NCI-H460 (cell line): Measurements from ENCODE around the gene SPATA16. TPM values are rescaled to one million over a fixed set of nuclear protein-coding genes. Genes with fewer than 3 reads are reported as not detected.

Experiments
- DNase-seq: peaks from one replicate; pipeline ENCODE4 v3.0.0-alpha.2; 2016; ENCODE audit warnings: low read depth; ENCODE audit errors: extremely low read depth
- total RNA-seq: library from RNA; depleted of rRNA; stranded (reverse); fragments of >200 nt; shearing (Covaris generic); gene quantifications from 2 replicates; pipeline ENCODE4 v1.2.3, GENCODE V29; 2014

The SPATA16 gene
- total RNA-seq, 1 experiment from 2014 or later = not detected

DNA sequence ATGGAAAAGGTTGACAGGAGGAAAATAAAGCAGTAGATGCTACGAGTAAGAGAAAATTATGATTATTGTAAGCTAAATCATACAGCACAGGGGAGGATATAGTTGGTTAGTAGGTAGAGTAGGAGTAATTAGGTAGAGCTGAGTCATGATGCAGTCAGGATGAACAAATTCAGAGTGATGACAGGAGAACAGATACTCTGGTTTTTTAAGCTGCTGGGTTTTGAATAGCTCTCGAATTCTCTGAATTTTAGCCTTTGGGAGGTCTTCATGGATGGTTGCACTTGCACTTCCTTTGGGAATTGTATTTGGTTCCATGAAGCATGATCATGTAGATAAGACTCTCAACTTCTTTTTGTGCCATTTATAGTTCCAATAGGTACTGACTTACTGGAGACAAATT lies 294.3 kb downstream of the SPATA16 start:
- no peak for DNase-seq

DNA sequence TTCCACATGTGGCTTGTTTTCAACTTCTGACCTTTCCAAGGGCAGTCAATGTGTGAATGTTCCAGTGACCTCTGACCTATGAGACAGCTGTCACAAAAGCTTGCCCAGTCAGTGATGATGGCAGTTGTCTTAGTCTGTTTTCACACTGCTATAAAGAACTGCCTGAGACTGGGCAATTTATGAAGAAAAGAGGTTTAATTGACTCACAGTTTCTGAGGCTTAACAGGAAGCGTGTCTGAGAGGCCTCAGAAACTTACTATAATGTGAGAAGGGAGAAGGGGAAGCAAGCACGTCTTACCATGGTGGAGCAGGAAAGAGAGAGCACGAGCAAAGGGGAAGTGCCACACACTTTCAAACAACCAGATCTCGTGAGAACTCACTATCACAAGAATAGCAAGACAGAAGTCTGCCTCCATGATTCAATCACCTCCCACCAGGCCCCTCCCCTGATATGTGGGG lies 294.9 kb downstream of the SPATA16 start:
- DNase-seq = no peak

GRCh38 chr3:172844428-172844827 lies 296.6 kb downstream of the SPATA16 start:
- DNase-seq = no peak

DNA sequence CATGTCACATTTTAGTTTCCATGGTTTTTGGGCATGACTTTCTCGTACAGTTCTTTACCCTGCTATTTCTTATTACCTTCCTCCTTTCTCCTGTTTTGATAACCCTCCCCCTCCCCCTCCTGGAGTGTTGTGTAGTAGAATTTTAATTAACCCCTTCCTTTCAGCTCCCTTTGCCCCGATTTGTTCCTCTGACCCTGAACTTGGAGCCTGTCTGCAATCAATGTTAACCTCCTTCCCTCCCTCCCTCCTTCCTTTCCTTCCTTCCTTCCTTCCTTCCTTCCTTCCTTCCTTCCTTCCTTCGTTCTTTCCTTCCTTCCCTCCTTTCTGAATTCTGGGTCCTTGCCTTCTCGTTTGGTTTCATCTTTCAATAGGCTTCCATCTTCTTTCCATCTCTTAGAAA lies 300.1 kb downstream of the SPATA16 start:
- no peak for DNase-seq

- DNase-seq = no peak
Measured at GRCh38 chr3:172840463-172840862, 300.6 kb downstream of the SPATA16 start.

GRCh38 chr3:172839679-172840078 lies 301.4 kb downstream of the SPATA16 start:
- DNase-seq = no peak
